HG03520 (cell line): Measurements from ENCODE around the gene DENND1B.
"Not testable (repeated sequence)": the region's sequence is repeated elsewhere in the genome, so short reads cannot be mapped to it uniquely, and the experiment has no call there.

Source experiments
- ATAC-seq: cut with Tn5 transposase; IDR thresholded peaks from one replicate; pipeline ENCODE4 v1.9.1; 2021; ENCODE audit warnings: mild to moderate bottlenecking, moderate library complexity; ENCODE audit not compliant: unreplicated experiment

DENND1B gene

GRCh38 chr1:197783510-197783948 is 8.2 kb upstream of the DENND1B start:
- no peak for ATAC-seq

- no peak for ATAC-seq
Observed at GRCh38 chr1:197782722-197783360, 7.6 kb upstream of the DENND1B start.

- no peak for ATAC-seq
Observed at GRCh38 chr1:197781968-197782721, 6.9 kb upstream of the DENND1B start.

- ATAC-seq = no peak
Observed at GRCh38 chr1:197779921-197780320, 4.6 kb upstream of the DENND1B start.

- ATAC-seq = no peak
Observed at GRCh38 chr1:197778366-197778945, 3.2 kb upstream of the DENND1B start.

- ATAC-seq = peak; percentile 35
Observed at GRCh38 chr1:197776351-197777105, 1.2 kb upstream of the DENND1B start.

- ATAC-seq = peak; percentile 28
Observed at GRCh38 chr1:197774466-197775281, 606 bp downstream of the DENND1B start.

- ATAC-seq = no peak
Observed at GRCh38 chr1:197773856-197774255, 1.4 kb downstream of the DENND1B start.

- no peak for ATAC-seq
Observed at GRCh38 chr1:197771904-197772556, 3.2 kb downstream of the DENND1B start.

- no peak for ATAC-seq
Observed at GRCh38 chr1:197771386-197771785, 3.9 kb downstream of the DENND1B start.

- ATAC-seq = no peak
Observed at GRCh38 chr1:197770243-197770642, 5.0 kb downstream of the DENND1B start.

- no peak for ATAC-seq
Observed at GRCh38 chr1:197769287-197769686, 6.0 kb downstream of the DENND1B start.

- no peak for ATAC-seq
Observed at GRCh38 chr1:197768014-197768805, 7.1 kb downstream of the DENND1B start.

GRCh38 chr1:197763769-197764168 is 11.5 kb downstream of the DENND1B start:
- ATAC-seq = no peak

GRCh38 chr1:197763307-197763706 is 12.0 kb downstream of the DENND1B start:
- no peak for ATAC-seq

GRCh38 chr1:197761654-197762053 is 13.6 kb downstream of the DENND1B start:
- peak; percentile 74 for ATAC-seq

GRCh38 chr1:197755553-197755952 is 19.7 kb downstream of the DENND1B start:
- ATAC-seq = not testable (repeated sequence)

GRCh38 chr1:197752652-197753164 is 22.6 kb downstream of the DENND1B start:
- ATAC-seq = not testable (repeated sequence)

GRCh38 chr1:197750366-197750765 is 24.9 kb downstream of the DENND1B start:
- ATAC-seq = no peak
